Activated naive CD4-positive, alpha-beta T cell treated with anti-CD3 and anti-CD28 coated beads, Interleukin-2, amount 10 ng/mL, durations not matched to agents 7 days and 5 days (primary cell): ENCODE data around the gene SHCBP1.
"Not testable (repeated sequence)": the region's sequence is repeated elsewhere in the genome, so short reads cannot be mapped to it uniquely, and the experiment has no call there.

Experiments
- CTCF ChIA-PET: fragments of 350-600 bp; sonication (Branson Sonifier 250); formaldehyde crosslinking; loops from one replicate; lab custom pipeline; 2021; ENCODE audit warnings: antibody characterized with exemption; lab: Charles Lee
- DNase-seq: peaks from one replicate; pipeline ENCODE4 v3.0.0-alpha.2; 2020
- H3K27ac Mint-ChIP-seq: one replicate; pipeline ENCODE4 v1.8.0; 2021; ENCODE audit warnings: mild to moderate bottlenecking, moderate library complexity, mixed read lengths
- H3K27me3 Mint-ChIP-seq: one replicate; pipeline ENCODE4 v1.8.0; 2021; ENCODE audit warnings: mild to moderate bottlenecking, mixed read lengths
- H3K36me3 Mint-ChIP-seq: one replicate; pipeline ENCODE4 v1.8.0; 2021; ENCODE audit warnings: mixed read lengths
- H3K4me1 Mint-ChIP-seq: one replicate; pipeline ENCODE4 v1.8.0; 2021; ENCODE audit warnings: mixed read lengths
- H3K4me3 Mint-ChIP-seq: one replicate; pipeline ENCODE4 v1.8.0; 2021; ENCODE audit warnings: mild to moderate bottlenecking, moderate library complexity, mixed read lengths
- H3K9me3 Mint-ChIP-seq: one replicate; pipeline ENCODE4 v1.8.0; 2021; ENCODE audit warnings: mixed read lengths

Gene SHCBP1

GRCh38 chr16:46621006-46621933, at the start of gene SHCBP1:
TSS of gene SHCBP1 (minus strand) at chr16:46621379. CDS start at chr16:46621359, 20 bp downstream.
- Mint-ChIP-seq H3K27ac (peak within 1 kb of the TSS; percentile 92), H3K4me3 (peak within 1 kb of the TSS; percentile 86), H3K27me3 (no peaks in the 10 kb centered on the region), H3K4me1 (peaks cover 37% of the 10 kb centered on the region), H3K36me3 (peaks cover 25% of the 10 kb centered on the region), H3K9me3 (no peaks in the 10 kb centered on the region)
- peak; percentile 91 for DNase-seq
- CTCF ChIA-PET = interaction anchor here (0.9 to 1.2 kb wide), 2 partner anchors 61 to 308 kb away, joined by 3 read pairs; no protein-coding TSS in a partner anchor

GRCh38 chr16:46662123-46662522, 40.9 kb upstream of the SHCBP1 start:
- Mint-ChIP-seq H3K4me1 (peaks cover 7% of the 10 kb centered on the region), H3K9me3 (no peaks in the 10 kb centered on the region), H3K36me3 (peaks cover 56% of the 10 kb centered on the region), H3K27me3 (no peaks in the 10 kb centered on the region), H3K27ac (no peak overlapping the region), H3K4me3 (no peak overlapping the region)
- CTCF ChIA-PET = no interaction called here
- no peak for DNase-seq

- H3K4me3 Mint-ChIP-seq = no peak overlapping the region
- peaks cover 7% of the 10 kb centered on the region for H3K4me1 Mint-ChIP-seq
- H3K9me3 Mint-ChIP-seq = no peaks in the 10 kb centered on the region
- H3K27me3 Mint-ChIP-seq = no peaks in the 10 kb centered on the region
- CTCF ChIA-PET = interaction anchor here (1.2 to 2.9 kb wide), 2 partner anchors 15 to 16 kb away, joined by 3 to 11 read pairs; no protein-coding TSS in a partner anchor
- peaks cover 42% of the 10 kb centered on the region for H3K36me3 Mint-ChIP-seq
- DNase-seq = no peak
- H3K27ac Mint-ChIP-seq = peak overlapping the region; percentile 38
Observed at GRCh38 chr16:46658925-46659324, 37.7 kb upstream of the SHCBP1 start.

GRCh38 chr16:46651305-46651704, 30.1 kb upstream of the SHCBP1 start:
- Mint-ChIP-seq H3K36me3 (peaks cover 6% of the 10 kb centered on the region), H3K4me1 (no peaks in the 10 kb centered on the region), H3K9me3 (no peaks in the 10 kb centered on the region)

GRCh38 chr16:46650254-46650623, 29.1 kb upstream of the SHCBP1 start:
- Mint-ChIP-seq H3K27me3 (no peaks in the 10 kb centered on the region), H3K4me3 (no peak overlapping the region), H3K9me3 (peaks cover 6% of the 10 kb centered on the region), H3K4me1 (no peaks in the 10 kb centered on the region), H3K36me3 (peaks cover 3% of the 10 kb centered on the region), H3K27ac (no peak overlapping the region)
- DNase-seq = no peak
- CTCF ChIA-PET = no interaction called here

More at GRCh38 chr16:46651305-46651704, 30.1 kb upstream of the SHCBP1 start:
- CTCF ChIA-PET = no interaction called here
- no peak for DNase-seq
- H3K4me3 Mint-ChIP-seq = no peak overlapping the region
- no peaks in the 10 kb centered on the region for H3K27me3 Mint-ChIP-seq
- no peak overlapping the region for H3K27ac Mint-ChIP-seq

GRCh38 chr16:46649588-46650253, 28.5 kb upstream of the SHCBP1 start:
- H3K9me3 Mint-ChIP-seq = peaks cover 9% of the 10 kb centered on the region
- no peaks in the 10 kb centered on the region for H3K4me1 Mint-ChIP-seq
- no peak for DNase-seq
- H3K36me3 Mint-ChIP-seq = peaks cover 3% of the 10 kb centered on the region
- no peak overlapping the region for H3K4me3 Mint-ChIP-seq
- no peaks in the 10 kb centered on the region for H3K27me3 Mint-ChIP-seq
- CTCF ChIA-PET = no interaction called here
- H3K27ac Mint-ChIP-seq = no peak overlapping the region

- H3K4me3 Mint-ChIP-seq = no peak overlapping the region
- H3K27ac Mint-ChIP-seq = no peak overlapping the region
- no peaks in the 10 kb centered on the region for H3K4me1 Mint-ChIP-seq
- H3K36me3 Mint-ChIP-seq = peaks cover 3% of the 10 kb centered on the region
- H3K27me3 Mint-ChIP-seq = no peaks in the 10 kb centered on the region
- no peak for DNase-seq
- peaks cover 13% of the 10 kb centered on the region for H3K9me3 Mint-ChIP-seq
- CTCF ChIA-PET = no interaction called here
Observed at GRCh38 chr16:46648656-46649055, 27.5 kb upstream of the SHCBP1 start.

- Mint-ChIP-seq H3K36me3 (peaks cover 4% of the 10 kb centered on the region), H3K4me3 (no peak overlapping the region), H3K4me1 (peaks cover 3% of the 10 kb centered on the region), H3K9me3 (peaks cover 6% of the 10 kb centered on the region), H3K27me3 (no peaks in the 10 kb centered on the region), H3K27ac (no peak overlapping the region)
- no peak for DNase-seq
- CTCF ChIA-PET = no interaction called here
Observed at GRCh38 chr16:46638947-46639925, 18.1 kb upstream of the SHCBP1 start.

GRCh38 chr16:46632778-46633733, 11.9 kb upstream of the SHCBP1 start:
- Mint-ChIP-seq H3K4me1 (peaks cover 3% of the 10 kb centered on the region), H3K9me3 (no peaks in the 10 kb centered on the region), H3K27me3 (peaks cover 5% of the 10 kb centered on the region), H3K36me3 (no peaks in the 10 kb centered on the region), H3K4me3 (no peak overlapping the region), H3K27ac (no peak overlapping the region)
- CTCF ChIA-PET = no interaction called here
- no peak for DNase-seq

- peaks cover 10% of the 10 kb centered on the region for H3K27me3 Mint-ChIP-seq
- no peaks in the 10 kb centered on the region for H3K36me3 Mint-ChIP-seq
- no peaks in the 10 kb centered on the region for H3K9me3 Mint-ChIP-seq
- H3K4me3 Mint-ChIP-seq = no peak overlapping the region
- no peaks in the 10 kb centered on the region for H3K4me1 Mint-ChIP-seq
- CTCF ChIA-PET = interaction anchor here (1.0 to 1.4 kb wide), 3 partner anchors 191 to 300 kb away, joined by 3 to 4 read pairs (median 3); no protein-coding TSS in a partner anchor
- no peak for DNase-seq
- H3K27ac Mint-ChIP-seq = no peak overlapping the region
Observed at GRCh38 chr16:46629331-46630219, 8.4 kb upstream of the SHCBP1 start.

GRCh38 chr16:46627746-46628145, 6.6 kb upstream of the SHCBP1 start:
- no peaks in the 10 kb centered on the region for H3K4me1 Mint-ChIP-seq
- no peaks in the 10 kb centered on the region for H3K9me3 Mint-ChIP-seq
- DNase-seq = no peak
- CTCF ChIA-PET = no interaction called here
- no peak overlapping the region for H3K27ac Mint-ChIP-seq
- no peaks in the 10 kb centered on the region for H3K36me3 Mint-ChIP-seq
- H3K4me3 Mint-ChIP-seq = no peak overlapping the region
- peaks cover 10% of the 10 kb centered on the region for H3K27me3 Mint-ChIP-seq

- H3K4me1 Mint-ChIP-seq, H3K4me3 Mint-ChIP-seq, CTCF ChIA-PET: not testable (repeated sequence)
Observed at GRCh38 chr16:46626681-46627080, 5.5 kb upstream of the SHCBP1 start.

More at GRCh38 chr16:46626681-46627080, 5.5 kb upstream of the SHCBP1 start:
- not testable (repeated sequence) for H3K27ac Mint-ChIP-seq, DNase-seq, H3K9me3 Mint-ChIP-seq, H3K27me3 Mint-ChIP-seq, H3K36me3 Mint-ChIP-seq
